Prostate gland (tissue), 2 donors: ENCODE results near the gene FGFBP1. TPM values are rescaled to one million over a fixed set of nuclear protein-coding genes. Genes with fewer than 3 reads are reported as not detected.

Experiments
- DNase-seq: peaks from one replicate; pipeline ENCODE4 v3.0.0-alpha.2; 2019; ENCODE audit warnings: low spot score
- H3K27ac ChIP-seq, 2 donors: fragments of 200-600 bp; sonication (generic); 2 replicates each; pipeline ENCODE4 v1.5.1; 2017 to 2019
- H3K27me3 ChIP-seq: fragments of 200-600 bp; sonication (generic); replicated peaks from 2 replicates; pipeline ENCODE4 v1.5.1; 2019; ENCODE audit not compliant: insufficient read depth
- H3K36me3 ChIP-seq, 2 donors: fragments of 200-600 bp; sonication (generic); 1 replicate in 1 of 2; 2 replicates in 1 of 2; pipeline versions ENCODE4 v1.5.1 to v1.8.1; 2017 to 2019
- H3K4me1 ChIP-seq: fragments of 200-600 bp; sonication (generic); replicated peaks from 2 replicates; pipeline ENCODE4 v1.5.1; 2019
- H3K4me3 ChIP-seq, 2 donors: fragments of 200-600 bp; sonication (generic); 2 replicates each; pipeline ENCODE4 v1.5.1; 2017 to 2019
- H3K9me3 ChIP-seq: fragments of 200-600 bp; sonication (generic); 2 replicates; pipeline ENCODE4 v1.5.1; 2017
- POLR2A ChIP-seq: fragments of 450-650 bp; IDR thresholded peaks from one replicate; pipeline ENCODE4 v1.6.1; 2016; ENCODE audit warnings: antibody characterized with exemption, mild to moderate bottlenecking
- POLR2AphosphoS5 ChIP-seq: sonication (generic); formaldehyde crosslinking; IDR thresholded peaks from one replicate; pipeline ENCODE4 v1.6.1; 2017; ENCODE audit warnings: antibody characterized with exemption
- WGBS: methylation state at CpG from one replicate; pipeline ENCODE4 v1.1.5; 2018; 5-methylcytosine and 5-hydroxymethylcytosine counted together
- intact Hi-C: fragments of 100-400 bp; cut with DNase I; formaldehyde crosslinking; loops from one replicate; pipeline ENCODE4 v1.14.2; 2022
- total RNA-seq, 2 donors: library from RNA; depleted of rRNA; stranded (reverse); fragments of >200 nt; gene quantifications; one replicate each; pipeline ENCODE4 v1.1.0, GENCODE V29; 2016
- TF ChIP-seq, protein P1 (sequence below), 4 experiments: fragments of 200-600 bp in 2 of 4; fragments of 450-650 bp in 2 of 4; sonication (generic) in 2 of 4; IDR thresholded peaks; 1 replicate in 3 of 4; 2 replicates in 1 of 4; pipeline ENCODE4 v1.5.1; 2016 to 2019; ENCODE audit warnings: antibody characterized with exemption in 4 of 4, mild to moderate bottlenecking in 2 of 4, moderate library complexity in 2 of 4

Gene FGFBP1
- total RNA-seq, 2 donors from 2014 or later: 1.1 to 1.4 TPM

- Histone ChIP-seq H3K27ac (no peak overlapping the region), H3K9me3 (no peaks in the 10 kb centered on the region), H3K27me3 (no peaks in the 10 kb centered on the region), H3K36me3 (no peaks in the 10 kb centered on the region), H3K4me3 (no peak overlapping the region), H3K4me1 (no peaks in the 10 kb centered on the region)
- DNase-seq: no peak
- intact Hi-C loops: no loop called here
- 68% methylated on average over 6 of the region's 6 CpGs for WGBS
- no peak for TF ChIP-seq POLR2A
- TF ChIP-seq, protein P1, sequence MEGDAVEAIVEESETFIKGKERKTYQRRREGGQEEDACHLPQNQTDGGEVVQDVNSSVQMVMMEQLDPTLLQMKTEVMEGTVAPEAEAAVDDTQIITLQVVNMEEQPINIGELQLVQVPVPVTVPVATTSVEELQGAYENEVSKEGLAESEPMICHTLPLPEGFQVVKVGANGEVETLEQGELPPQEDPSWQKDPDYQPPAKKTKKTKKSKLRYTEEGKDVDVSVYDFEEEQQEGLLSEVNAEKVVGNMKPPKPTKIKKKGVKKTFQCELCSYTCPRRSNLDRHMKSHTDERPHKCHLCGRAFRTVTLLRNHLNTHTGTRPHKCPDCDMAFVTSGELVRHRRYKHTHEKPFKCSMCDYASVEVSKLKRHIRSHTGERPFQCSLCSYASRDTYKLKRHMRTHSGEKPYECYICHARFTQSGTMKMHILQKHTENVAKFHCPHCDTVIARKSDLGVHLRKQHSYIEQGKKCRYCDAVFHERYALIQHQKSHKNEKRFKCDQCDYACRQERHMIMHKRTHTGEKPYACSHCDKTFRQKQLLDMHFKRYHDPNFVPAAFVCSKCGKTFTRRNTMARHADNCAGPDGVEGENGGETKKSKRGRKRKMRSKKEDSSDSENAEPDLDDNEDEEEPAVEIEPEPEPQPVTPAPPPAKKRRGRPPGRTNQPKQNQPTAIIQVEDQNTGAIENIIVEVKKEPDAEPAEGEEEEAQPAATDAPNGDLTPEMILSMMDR (IDR thresholded peaks at IDR 0.05): no peak
- TF ChIP-seq POLR2AphosphoS5: no peak
These were observed 28.2 kb downstream of the FGFBP1 start for GRCh38 chr4:15910155-15910940.

- H3K4me1 ChIP-seq: no peaks in the 10 kb centered on the region
- WGBS: 88% methylated on average over 1 of the region's 1 CpG
- no peaks in the 10 kb centered on the region for H3K9me3 ChIP-seq
- no peaks in the 10 kb centered on the region for H3K36me3 ChIP-seq
- intact Hi-C loops: no loop called here
- DNase-seq: no peak
- TF ChIP-seq POLR2AphosphoS5: no peak
- no peak for TF ChIP-seq POLR2A
- TF ChIP-seq, protein P1 (IDR thresholded peaks at IDR 0.05): no peak
- H3K4me3 ChIP-seq: no peak overlapping the region
- no peaks in the 10 kb centered on the region for H3K27me3 ChIP-seq
- H3K27ac ChIP-seq: no peak overlapping the region
These were observed 31.1 kb downstream of the FGFBP1 start for GRCh38 chr4:15907430-15907829.

DNA sequence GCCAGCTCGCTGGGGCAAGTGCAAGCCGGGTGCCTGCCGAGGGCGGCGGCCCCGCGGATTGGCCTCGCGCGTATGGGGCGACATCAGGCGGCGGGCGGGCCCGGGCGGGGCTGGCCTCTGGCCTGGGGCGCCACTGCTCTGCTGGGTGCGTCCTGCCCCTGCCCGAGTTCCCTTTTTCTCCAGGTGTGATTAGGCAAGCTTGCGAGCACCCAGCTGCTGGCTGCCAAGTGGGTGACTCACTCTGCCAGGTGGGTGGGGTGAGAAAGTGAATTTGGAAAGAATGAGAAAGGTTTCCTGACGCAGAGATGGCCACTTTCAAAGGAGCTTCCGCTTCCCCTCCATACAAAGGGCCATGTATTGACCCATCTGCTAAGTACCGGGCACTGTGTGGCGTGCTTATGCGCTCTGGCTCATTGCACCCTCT is 32.5 kb downstream of the FGFBP1 start:
- no peaks in the 10 kb centered on the region for H3K36me3 ChIP-seq
- H3K4me3 ChIP-seq: peak overlapping the region in 1 of 2 donors; percentile 11
- peak; percentile 34 for DNase-seq
- H3K9me3 ChIP-seq: no peaks in the 10 kb centered on the region
- no peak for TF ChIP-seq POLR2A
- TF ChIP-seq, protein P1 (IDR thresholded peaks at IDR 0.05): no peak
- peak; percentile 12 for TF ChIP-seq POLR2AphosphoS5
- no peak overlapping the region for H3K27ac ChIP-seq
- no peaks in the 10 kb centered on the region for H3K4me1 ChIP-seq
- H3K27me3 ChIP-seq: no peaks in the 10 kb centered on the region
- WGBS: 63% methylated on average over 25 of the region's 25 CpGs
- intact Hi-C loops: no loop called here

DNA sequence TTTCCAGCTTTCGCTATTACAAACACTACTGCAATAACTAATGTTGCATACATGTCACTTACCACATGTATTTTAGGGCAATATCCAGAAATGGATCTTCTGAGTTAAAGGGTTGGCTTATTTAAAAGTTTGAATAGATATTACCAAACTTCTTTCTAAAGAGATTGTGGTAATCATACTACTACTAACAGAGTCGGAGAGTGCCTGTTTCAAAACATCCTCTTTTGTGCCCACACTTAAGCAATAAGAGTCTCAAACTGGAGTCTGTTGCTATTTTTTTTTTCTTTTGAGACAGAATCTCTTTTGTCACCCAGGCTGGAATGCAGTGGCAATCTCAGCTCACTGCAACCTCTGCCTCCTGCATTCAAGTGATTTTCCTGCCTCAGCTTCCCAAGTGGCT is 35.8 kb downstream of the FGFBP1 start:
- H3K36me3 ChIP-seq: no peaks in the 10 kb centered on the region
- WGBS: 80% methylated on average over 2 of the region's 2 CpGs
- intact Hi-C loops: no loop called here
- no peak overlapping the region for H3K27ac ChIP-seq
- no peak for DNase-seq
- no peaks in the 10 kb centered on the region for H3K4me1 ChIP-seq
- no peaks in the 10 kb centered on the region for H3K27me3 ChIP-seq
- no peak overlapping the region for H3K4me3 ChIP-seq
- TF ChIP-seq POLR2AphosphoS5: no peak
- no peaks in the 10 kb centered on the region for H3K9me3 ChIP-seq

DNA sequence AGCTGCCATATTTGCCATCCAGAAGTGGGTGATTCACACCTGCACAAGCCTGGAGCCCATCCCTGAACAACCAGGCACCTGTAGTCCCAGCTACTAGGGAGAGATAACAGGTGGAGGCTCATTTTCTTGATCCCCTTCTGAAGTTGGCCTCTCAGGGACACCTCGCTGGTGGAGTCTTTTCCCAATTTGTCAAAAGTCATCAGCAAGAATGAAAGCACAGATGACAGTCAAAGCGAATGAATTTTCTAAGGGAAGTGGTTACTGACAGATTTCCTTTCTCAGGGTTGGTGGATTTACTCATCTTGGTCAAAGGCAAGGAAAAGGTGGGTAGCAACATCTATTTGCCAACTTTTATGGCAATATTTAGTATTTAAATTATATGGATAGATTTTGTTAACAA is 36.5 kb downstream of the FGFBP1 start:
- no peaks in the 10 kb centered on the region for H3K4me1 ChIP-seq
- no peaks in the 10 kb centered on the region for H3K27me3 ChIP-seq
- no peak overlapping the region for H3K4me3 ChIP-seq
- intact Hi-C loops: no loop called here
- no peak overlapping the region for H3K27ac ChIP-seq
- TF ChIP-seq POLR2A (no peak), POLR2AphosphoS5 (no peak)
- TF ChIP-seq, protein P1 (IDR thresholded peaks at IDR 0.05): no peak
- no peaks in the 10 kb centered on the region for H3K9me3 ChIP-seq
- WGBS: 85% methylated on average over 2 of the region's 2 CpGs
- H3K36me3 ChIP-seq: no peaks in the 10 kb centered on the region
- no peak for DNase-seq
